Mucosa of descending colon (tissue), 3 donors: ENCODE data around the gene MACO1. TPM values are rescaled to one million over a fixed set of nuclear protein-coding genes. Genes with fewer than 3 reads are reported as not detected.

ENCODE experiments used
- ATAC-seq: fragments of 200-7000 bp; cut with Tn5 transposase; one replicate; pipeline ENCODE4 v1.9.1; 2020; ENCODE audit warnings: mild to moderate bottlenecking, moderate library complexity
- DNase-seq, 3 donors: peaks; one replicate each; pipeline ENCODE4 v3.0.0-alpha.2; 2020
- H3K36me3 ChIP-seq: fragments of 200-600 bp; one replicate; pipeline ENCODE4 v1.8.0; 2021; ENCODE audit warnings: low read depth, mild to moderate bottlenecking
- H3K4me1 ChIP-seq: fragments of 200-600 bp; one replicate; pipeline ENCODE4 v1.8.0; 2021; ENCODE audit warnings: low read depth, mild to moderate bottlenecking
- H3K4me3 ChIP-seq: fragments of 200-600 bp; one replicate; pipeline ENCODE4 v1.8.0; 2021; ENCODE audit warnings: mild to moderate bottlenecking
- H3K9me3 ChIP-seq: fragments of 200-600 bp; one replicate; pipeline ENCODE4 v1.8.0; 2021; ENCODE audit warnings: mild to moderate bottlenecking
- CTCF ChIP-seq: fragments of 200-600 bp; IDR thresholded peaks from one replicate; pipeline ENCODE4 v1.8.0; 2022; ENCODE audit warnings: antibody characterized with exemption, mild to moderate bottlenecking
- intact Hi-C, 2 donors: fragments of 100-400 bp; cut with DNase I in 1 of 2; cut with micrococcal nuclease in 1 of 2; formaldehyde crosslinking; loops; one replicate each; pipeline versions ENCODE4 v1.11.0 to v1.11.1; 2022; cut with DNase I, micrococcal nuclease
- total RNA-seq, 3 donors: library from RNA; stranded (reverse); fragmentation: NEBNext Ultra II Directional in 2 of 3; extraction: Animal tissue kit (Norgen Biotek cat#: 25700) in 2 of 3; gene quantifications; one replicate each; pipeline versions ENCODE4 v1.2.1 to v1.2.4, GENCODE V29; 2021 to 2023
- donor health status: DM: no; HTN: no; CAD: no; lungs with moderate emphysema.
- donor health status: DM: no; HTN: no; CAD: no.
- donor health status: DM: no; HTN: yes; CAD: no.

MACO1 gene
- total RNA-seq, 3 donors from 2014 or later: 21.8 to 23.5 (median 22.5) TPM

GRCh38 chr1:25492323-25492722 is 61.6 kb downstream of the MACO1 start:
- no peak for TF ChIP-seq CTCF
- intact Hi-C loops: no loop called here
- Histone ChIP-seq H3K4me1 (no peaks in the 10 kb centered on the region), H3K36me3 (no peaks in the 10 kb centered on the region), H3K4me3 (no peak overlapping the region), H3K9me3 (no peaks in the 10 kb centered on the region)
- DNase-seq (no peak), ATAC-seq (no peak)

DNA sequence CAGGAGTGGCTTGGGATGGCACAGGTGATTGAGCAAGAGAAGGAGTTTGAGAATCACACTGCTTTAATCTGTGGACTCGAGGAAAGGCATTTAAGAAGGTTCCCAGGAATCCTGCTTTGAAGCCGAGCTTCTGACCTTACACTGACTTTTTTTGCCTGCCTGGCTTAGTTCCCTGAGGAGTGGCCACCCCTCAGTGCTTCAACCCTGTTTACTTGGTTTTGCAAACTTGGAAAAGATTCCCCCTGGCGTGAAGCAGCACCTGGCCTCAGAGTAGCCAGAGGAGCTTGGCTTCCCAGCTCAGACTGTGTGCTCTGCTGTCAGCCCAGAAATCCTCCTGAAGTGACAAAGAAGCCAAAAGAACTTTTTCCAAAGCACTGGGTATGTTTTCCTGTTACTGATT is 64.3 kb downstream of the MACO1 start:
- ATAC-seq (no peak), DNase-seq (no peak)
- H3K36me3 ChIP-seq: no peaks in the 10 kb centered on the region
- no peak overlapping the region for H3K4me3 ChIP-seq
- intact Hi-C loops: no loop called here
- no peaks in the 10 kb centered on the region for H3K4me1 ChIP-seq
- TF ChIP-seq CTCF: no peak
- no peaks in the 10 kb centered on the region for H3K9me3 ChIP-seq

GRCh38 chr1:25500694-25501093 is 70.0 kb downstream of the MACO1 start:
- Histone ChIP-seq H3K36me3 (no peaks in the 10 kb centered on the region), H3K4me1 (peaks cover 5% of the 10 kb centered on the region), H3K9me3 (no peaks in the 10 kb centered on the region), H3K4me3 (no peak overlapping the region)
- DNase-seq (no peak), ATAC-seq (no peak)
- TF ChIP-seq CTCF: no peak
- intact Hi-C loops: no loop called here

DNA sequence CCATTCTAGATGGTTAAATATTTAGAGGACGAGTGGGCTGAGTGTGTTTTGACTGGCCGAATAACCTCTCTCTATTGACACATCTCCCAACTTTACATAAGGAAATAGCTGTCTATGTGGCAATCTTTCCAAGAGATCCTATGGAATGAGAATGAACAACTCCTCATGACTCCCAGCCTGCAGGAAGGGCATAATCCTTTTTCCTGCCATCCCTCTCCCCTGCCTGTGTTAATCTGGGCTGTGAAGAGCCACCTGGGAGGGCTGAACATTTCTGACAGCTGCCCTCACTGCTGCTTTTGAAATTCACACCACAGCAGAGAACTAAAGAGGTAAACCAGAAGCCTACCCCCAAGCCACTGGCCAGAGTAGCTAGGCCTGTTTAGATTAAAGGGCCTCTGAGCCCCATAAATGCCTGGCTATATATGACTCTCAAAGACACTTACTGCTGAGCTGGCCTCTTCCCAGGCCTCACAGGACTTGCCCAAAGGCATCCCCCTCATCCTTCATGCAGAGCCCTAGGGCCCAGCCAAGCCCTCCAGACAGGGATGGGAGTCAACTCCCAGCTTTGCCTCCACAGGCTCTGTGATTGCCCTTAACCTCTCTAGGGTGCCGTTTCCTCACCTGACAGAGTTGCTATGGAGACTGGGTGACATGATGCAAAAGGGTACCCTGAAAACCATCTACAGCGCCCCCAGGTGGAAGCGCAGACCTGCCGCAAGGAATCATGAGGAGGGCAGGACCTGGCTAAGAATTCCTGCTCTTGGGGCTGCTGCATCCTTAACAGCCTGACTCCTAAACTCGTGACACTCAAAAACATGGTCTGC is 70.8 kb downstream of the MACO1 start:
- intact Hi-C loops: no loop called here
- TF ChIP-seq CTCF: no peak
- H3K4me1 ChIP-seq: peaks cover 8% of the 10 kb centered on the region
- H3K4me3 ChIP-seq: no peak overlapping the region
- H3K36me3 ChIP-seq: no peaks in the 10 kb centered on the region
- DNase-seq: peak in 2 of 3 donors; percentile 38 to 53
- no peaks in the 10 kb centered on the region for H3K9me3 ChIP-seq
- peak; percentile 93 for ATAC-seq

GRCh38 chr1:25502957-25503356 is 72.3 kb downstream of the MACO1 start:
- intact Hi-C loops: no loop called here
- ATAC-seq (no peak), DNase-seq (no peak)
- Histone ChIP-seq H3K4me3 (no peak overlapping the region), H3K9me3 (no peaks in the 10 kb centered on the region), H3K36me3 (no peaks in the 10 kb centered on the region), H3K4me1 (peaks cover 8% of the 10 kb centered on the region)
- TF ChIP-seq CTCF: no peak
